HG02938 (cell line): Measurements from ENCODE around the gene CYP27A1.
"Not testable (repeated sequence)": the region's sequence is repeated elsewhere in the genome, so short reads cannot be mapped to it uniquely, and the experiment has no call there.

Experiments
- ATAC-seq: cut with Tn5 transposase; IDR thresholded peaks from one replicate; pipeline ENCODE4 v1.9.1; 2021; ENCODE audit warnings: mild to moderate bottlenecking, moderate library complexity; ENCODE audit not compliant: unreplicated experiment

CYP27A1 gene

DNA sequence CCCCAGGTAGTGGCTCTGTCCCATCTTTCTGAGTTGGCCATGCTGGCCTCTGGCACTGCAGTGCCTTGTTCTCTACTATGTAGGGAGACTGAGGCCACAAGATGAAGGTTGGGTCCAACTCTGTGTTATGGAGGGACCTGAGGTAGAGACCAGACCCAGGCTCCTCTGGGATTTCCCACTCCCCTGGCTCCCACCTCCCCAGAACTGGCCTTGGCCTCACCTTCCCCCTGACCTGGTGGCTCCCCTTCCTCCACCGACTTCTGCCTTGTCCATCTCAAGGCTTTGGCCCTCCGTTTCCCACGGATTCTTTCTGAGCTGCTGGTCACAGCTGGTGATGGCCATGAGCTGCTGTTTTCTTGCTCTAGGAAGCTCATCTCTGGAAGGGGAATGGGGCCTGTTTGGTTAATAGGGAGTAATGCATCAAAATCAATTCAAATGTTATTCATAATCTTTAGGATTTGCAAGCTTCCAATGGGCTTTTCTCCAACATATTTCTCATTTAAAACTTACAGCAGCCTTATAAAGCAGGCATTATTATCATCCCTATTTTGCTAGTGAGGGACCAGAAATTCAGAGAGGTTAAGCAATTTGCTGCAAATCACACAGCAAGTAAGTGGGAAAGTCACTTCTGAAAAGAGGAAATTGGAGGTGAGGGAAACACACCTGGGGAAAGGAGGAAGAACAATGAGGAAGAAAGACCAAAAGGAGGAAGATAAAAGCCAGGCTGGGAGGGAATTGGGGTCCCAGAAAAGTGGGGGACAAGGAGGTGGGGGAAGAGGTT, 48.8 kb downstream of the CYP27A1 start:
- ATAC-seq = no peak

- no peak for ATAC-seq
Measured at GRCh38 chr2:218831378-218831990, 49.5 kb downstream of the CYP27A1 start, which contains the start of gene PRKAG3. Gene PRKAG3 (minus strand): TSS chr2:218831803.

- no peak for ATAC-seq
Measured at GRCh38 chr2:218832081-218832480, 50.1 kb downstream of the CYP27A1 start.

DNA sequence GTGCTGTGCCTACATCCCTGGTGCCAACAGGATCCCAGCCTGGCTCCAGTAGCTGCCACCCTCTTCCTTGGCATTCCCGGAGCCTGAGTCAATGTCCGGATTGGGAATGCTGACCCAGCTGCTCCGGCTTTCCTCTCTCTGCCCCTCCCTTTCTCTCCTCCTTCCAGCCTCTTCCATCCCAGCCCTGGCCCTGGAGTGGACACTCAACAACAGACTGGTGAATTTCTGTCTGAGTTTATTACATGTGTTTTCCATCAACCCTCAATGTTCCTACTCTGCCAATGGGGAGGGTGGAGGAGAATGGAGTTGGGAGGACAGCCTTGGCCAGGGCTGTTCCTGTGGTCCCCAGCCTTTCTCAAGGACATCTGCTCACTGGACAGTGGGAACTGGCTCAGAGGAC, 50.6 kb downstream of the CYP27A1 start:
- no peak for ATAC-seq

DNA sequence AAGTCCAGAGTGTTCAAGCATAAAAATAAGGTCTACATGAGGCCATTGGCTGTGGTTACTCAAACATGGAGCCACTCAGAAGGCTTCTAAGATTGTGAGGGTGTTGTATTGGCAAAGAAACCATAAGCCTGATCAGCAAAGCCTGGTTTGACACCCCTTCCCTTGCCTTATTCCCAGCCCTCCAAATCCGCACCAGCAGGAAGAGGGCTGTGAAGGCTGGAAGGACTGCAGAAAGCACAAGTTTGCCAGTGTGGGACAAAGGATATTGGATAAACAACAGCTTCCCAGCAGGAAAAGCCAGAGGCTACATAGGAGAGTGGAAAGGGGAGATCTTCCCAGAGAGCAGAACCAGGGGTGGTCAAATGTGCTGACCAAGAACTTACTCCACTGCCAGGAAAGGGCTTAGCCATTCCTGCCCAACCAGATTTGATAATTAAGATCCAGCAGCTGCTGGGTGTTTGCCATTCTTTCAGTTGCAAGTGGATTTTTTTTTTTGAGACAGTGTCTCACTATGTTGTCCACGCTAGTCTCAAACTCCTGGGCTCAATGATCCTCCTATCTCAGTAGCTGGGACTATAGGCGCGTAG, 51.2 kb downstream of the CYP27A1 start:
- no peak for ATAC-seq

DNA sequence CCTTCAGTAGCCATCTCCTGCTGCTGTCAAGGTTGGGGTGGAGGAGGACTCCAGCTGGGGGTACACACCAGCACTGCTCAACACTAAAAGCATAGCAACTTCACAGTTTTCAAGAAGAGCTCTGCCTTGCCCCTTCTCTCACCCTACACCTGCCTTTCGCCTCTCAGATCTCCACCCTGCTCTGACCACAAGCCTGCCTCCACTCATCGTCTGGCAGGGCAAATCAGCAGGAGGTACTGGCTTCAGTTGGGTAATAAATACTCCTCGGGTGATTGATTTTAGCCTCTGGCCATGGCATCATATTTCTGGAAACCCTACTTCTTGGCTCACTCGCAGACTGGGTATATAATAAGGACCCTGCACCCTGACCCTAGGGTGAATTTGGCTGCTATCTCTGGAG, 52.7 kb downstream of the CYP27A1 start:
- ATAC-seq = no peak

- ATAC-seq = no peak
Measured at GRCh38 chr2:218837495-218837894, 55.5 kb downstream of the CYP27A1 start.

DNA sequence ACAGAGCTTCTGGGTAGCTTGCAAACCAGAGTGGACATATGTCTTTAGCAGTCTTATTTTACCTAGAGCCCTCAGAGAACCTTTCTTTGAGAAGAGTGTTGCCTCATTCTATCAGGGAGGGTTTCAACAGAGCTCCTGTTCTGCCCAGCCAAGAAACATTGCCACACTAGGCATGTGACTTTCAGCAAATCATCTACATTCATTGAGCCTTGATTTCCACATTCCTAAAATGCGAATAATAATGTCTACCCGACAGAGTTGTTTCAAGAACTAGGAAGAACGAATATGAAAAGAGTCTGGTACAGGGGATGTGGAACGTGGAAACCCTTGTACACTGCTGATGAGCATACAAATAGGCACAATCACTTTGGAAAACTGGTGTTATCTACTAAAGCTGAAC, 57.5 kb downstream of the CYP27A1 start:
- no peak for ATAC-seq

DNA sequence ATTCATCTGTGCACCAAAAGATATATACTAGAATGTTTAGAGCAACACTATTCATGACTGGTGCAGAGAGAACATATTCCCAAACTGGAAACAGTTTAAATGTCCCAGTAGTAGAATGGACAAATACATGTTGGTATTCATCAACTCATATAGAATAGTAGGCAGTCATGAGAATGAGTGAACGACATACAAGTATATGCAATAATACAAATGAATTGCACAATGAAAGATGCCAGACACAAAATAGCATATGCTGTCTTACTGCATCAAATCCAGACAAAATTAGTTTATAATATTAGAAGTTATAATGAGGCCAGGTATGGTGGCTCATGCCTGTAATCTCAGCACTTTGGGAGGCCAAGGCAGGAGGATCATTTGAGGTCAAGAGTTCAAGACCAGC, 57.9 kb downstream of the CYP27A1 start:
- ATAC-seq = no peak

DNA sequence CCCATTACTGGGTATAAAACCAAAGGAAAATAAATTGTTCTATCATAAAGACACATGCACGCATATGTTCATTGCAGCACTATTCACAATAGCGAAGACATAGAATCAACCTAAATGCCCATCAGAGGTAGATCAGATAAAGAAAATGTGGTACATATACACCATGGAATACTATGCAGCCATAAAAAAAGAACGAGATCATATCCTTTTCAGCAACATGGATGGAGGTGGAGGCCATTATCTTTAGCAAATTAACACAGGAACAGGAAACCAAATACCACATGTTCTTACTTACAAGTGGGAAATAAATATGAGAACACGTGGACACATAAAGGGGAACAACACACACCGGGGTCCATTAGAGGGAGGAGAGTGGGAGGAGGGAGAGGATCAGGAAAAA, 62.4 kb downstream of the CYP27A1 start:
- not testable (repeated sequence) for ATAC-seq

- ATAC-seq = not testable (repeated sequence)
Measured at GRCh38 chr2:218846963-218847362, 65.0 kb downstream of the CYP27A1 start.

DNA sequence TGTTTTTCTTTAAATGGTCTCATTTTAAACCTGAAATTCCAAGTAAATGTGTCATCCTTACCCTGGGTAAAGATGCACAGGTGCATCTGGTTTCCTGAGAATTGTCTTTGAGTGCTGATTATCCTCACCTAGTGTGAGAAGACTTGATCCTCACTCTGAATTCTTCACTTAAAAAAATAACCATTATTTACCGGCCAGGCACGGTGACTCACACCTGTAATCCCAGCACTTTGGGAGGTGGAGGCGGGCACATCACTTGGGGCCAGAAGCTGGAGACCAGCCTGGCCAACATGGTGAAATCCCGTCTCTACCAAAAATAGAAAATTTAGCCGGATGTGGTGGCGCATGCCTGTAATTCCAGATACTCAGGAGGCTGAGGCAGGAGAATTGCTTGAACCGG, 67.8 kb downstream of the CYP27A1 start:
- no peak for ATAC-seq

GRCh38 chr2:218850796-218851195, 68.8 kb downstream of the CYP27A1 start:
- ATAC-seq = no peak

GRCh38 chr2:218851286-218851685, 69.3 kb downstream of the CYP27A1 start:
- ATAC-seq = no peak

- no peak for ATAC-seq
Measured at GRCh38 chr2:218852911-218853667, 71.1 kb downstream of the CYP27A1 start.

- ATAC-seq = no peak
Measured at GRCh38 chr2:218853766-218854165, 71.8 kb downstream of the CYP27A1 start.

DNA sequence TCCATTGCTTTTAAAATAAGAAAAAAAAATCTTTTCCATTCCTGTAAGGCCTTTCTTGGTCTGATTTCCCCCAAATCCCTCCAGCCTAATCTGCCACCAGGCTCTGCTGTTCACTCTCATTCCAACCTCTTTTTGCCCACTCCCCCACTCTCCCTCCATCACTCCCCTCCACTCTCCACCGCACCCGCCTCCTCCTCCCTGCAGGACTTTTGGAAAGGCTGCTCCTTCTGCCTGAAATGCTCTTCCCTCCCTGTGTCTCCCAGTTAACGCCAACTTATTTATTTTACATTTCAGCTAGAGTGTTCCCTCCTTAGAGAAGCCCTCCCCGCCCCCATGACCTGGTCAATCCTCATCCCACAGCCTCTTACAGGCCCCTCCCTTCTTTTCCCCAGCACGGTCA, 72.9 kb downstream of the CYP27A1 start:
- ATAC-seq = no peak

- no peak for ATAC-seq
Measured at GRCh38 chr2:218855305-218856166, 73.6 kb downstream of the CYP27A1 start.

- ATAC-seq = no peak
Measured at GRCh38 chr2:218856167-218856895, 74.4 kb downstream of the CYP27A1 start.

DNA sequence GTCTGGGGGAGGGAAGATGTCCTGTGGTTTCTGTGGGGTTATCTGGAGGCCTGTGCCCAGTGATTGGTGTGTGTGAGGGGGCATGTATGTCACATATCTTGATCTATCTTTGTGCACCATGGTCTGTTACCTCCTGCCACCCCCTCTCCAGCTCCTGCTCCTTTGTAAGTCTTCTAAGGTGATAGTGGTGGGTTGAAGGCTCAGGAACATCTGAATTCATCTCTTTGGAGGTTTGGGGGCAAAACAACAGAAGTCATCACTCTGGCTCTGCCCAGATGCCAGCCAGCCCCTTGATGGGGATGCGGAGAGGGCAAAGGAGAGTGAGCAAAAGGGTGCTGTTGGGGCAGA, 74.9 kb downstream of the CYP27A1 start:
- no peak for ATAC-seq
